ENCODE measurements around the gene CYGB.

- no peak for TF ChIP-seq GABPA (IDR thresholded peaks at IDR 0.05 in 1 of 2, conservative IDR thresholded peaks at IDR 0.05 in 1 of 2)
- TF ChIP-seq CTCF (IDR thresholded peaks at IDR 0.05; ENCODE audit: low read depth, low read length, missing input control): no peak
- TF ChIP-seq JUND (IDR thresholded peaks at IDR 0.05): no peak
- TF ChIP-seq RAD21 (IDR thresholded peaks at IDR 0.05): no peak
- TF ChIP-seq YY1 (IDR thresholded peaks at IDR 0.05): no peak
- no peak for TF ChIP-seq ATF3 (IDR thresholded peaks at IDR 0.05)
- no peak for TF ChIP-seq TAF1 (conservative IDR thresholded peaks at IDR 0.05)
Measured at GRCh38 chr17:76477576-76477975, 59.9 kb downstream of the CYGB start.
